ENCODE data around the gene HOXD8. TPM values are rescaled to one million over a fixed set of nuclear protein-coding genes. Genes with fewer than 3 reads are reported as not detected.

Gene HOXD8
- total and polyA plus RNA-seq, 2 donors (not counting 1 experiment from before 2014, with no cell fraction given) = not detected

- TF ChIP-seq EZH2 (IDR thresholded peaks at IDR 0.05; ENCODE audit: low read length, missing control alignments) (no peak), CTCF (conservative IDR thresholded peaks at IDR 0.05 in 1 of 2, IDR thresholded peaks at IDR 0.05 in 1 of 2; ENCODE audit: low read depth in 1 of 2, low read length in 2 of 2) (no peak)
- H3K27me3 ChIP-seq (ENCODE audit: control insufficient read depth, insufficient read depth, low read length) = peaks cover 56% of the 10 kb centered on the region
Observed at GRCh38 chr2:176166272-176166671, 36.8 kb downstream of the HOXD8 start.

GRCh38 chr2:176167398-176167797, 37.9 kb downstream of the HOXD8 start:
- Histone ChIP-seq H3K4me3 (replicated peaks in 1 of 4; ENCODE audit: control extremely low read depth in 1 of 4, insufficient read depth in 1 of 4, low read depth in 3 of 4, low read length in 4 of 4) (no peak overlapping the region), H3K36me3 (ENCODE audit: control insufficient read depth, insufficient read depth, low read length) (no peaks in the 10 kb centered on the region), H2AFZ (ENCODE audit: low read length) (no peak overlapping the region), H3K27me3 (ENCODE audit: control insufficient read depth, insufficient read depth, low read length) (peaks cover 52% of the 10 kb centered on the region), H3K9ac (ENCODE audit: insufficient read depth, low read length) (no peak overlapping the region), H3K4me1 (ENCODE audit: control insufficient read depth, extremely low read depth, insufficient read depth, low read length) (no peaks in the 10 kb centered on the region), H3K27ac (ENCODE audit: insufficient read depth, low read length) (no peak overlapping the region), H3K79me2 (ENCODE audit: control insufficient read depth, insufficient read depth, low read length) (no peaks in the 10 kb centered on the region), H4K20me1 (ENCODE audit: control insufficient read depth, extremely low read depth, insufficient read depth, low read length) (no peaks in the 10 kb centered on the region), H3K4me2 (ENCODE audit: extremely low read depth, insufficient read depth, low read length) (no peak overlapping the region), H3K9me3 (ENCODE audit: control insufficient read depth, insufficient read depth, low read depth, low read length) (no peaks in the 10 kb centered on the region)
- peak in 1 of 2 donors; percentile 60 for DNase-seq (ENCODE audit: low read depth in 2 of 2)
- TF ChIP-seq EZH2 (IDR thresholded peaks at IDR 0.05; ENCODE audit: low read length, missing control alignments) = no peak
- no peak for TF ChIP-seq CTCF (conservative IDR thresholded peaks at IDR 0.05 in 1 of 2, IDR thresholded peaks at IDR 0.05 in 1 of 2; ENCODE audit: low read depth in 1 of 2, low read length in 2 of 2)

More at GRCh38 chr2:176166272-176166671, 36.8 kb downstream of the HOXD8 start:
- H4K20me1 ChIP-seq (ENCODE audit: control insufficient read depth, extremely low read depth, insufficient read depth, low read length) = no peaks in the 10 kb centered on the region
- no peaks in the 10 kb centered on the region for H3K4me1 ChIP-seq (ENCODE audit: control insufficient read depth, extremely low read depth, insufficient read depth, low read length)
- H3K4me3 ChIP-seq (replicated peaks in 1 of 4; ENCODE audit: control extremely low read depth in 1 of 4, insufficient read depth in 1 of 4, low read depth in 3 of 4, low read length in 4 of 4) = no peak overlapping the region
- H3K9me3 ChIP-seq (ENCODE audit: control insufficient read depth, insufficient read depth, low read depth, low read length) = no peaks in the 10 kb centered on the region
- no peak overlapping the region for H2AFZ ChIP-seq (ENCODE audit: low read length)
- no peak overlapping the region for H3K9ac ChIP-seq (ENCODE audit: insufficient read depth, low read length)
- H3K27ac ChIP-seq (ENCODE audit: insufficient read depth, low read length) = no peak overlapping the region
- no peaks in the 10 kb centered on the region for H3K36me3 ChIP-seq (ENCODE audit: control insufficient read depth, insufficient read depth, low read length)
- DNase-seq (ENCODE audit: low read depth in 2 of 2) = peak in 1 of 2 donors; percentile 52
- no peaks in the 10 kb centered on the region for H3K79me2 ChIP-seq (ENCODE audit: control insufficient read depth, insufficient read depth, low read length)
- H3K4me2 ChIP-seq (ENCODE audit: extremely low read depth, insufficient read depth, low read length) = no peak overlapping the region

GRCh38 chr2:176169181-176169580, 39.7 kb downstream of the HOXD8 start:
- H3K27me3 ChIP-seq (ENCODE audit: control insufficient read depth, insufficient read depth, low read length) = peaks cover 47% of the 10 kb centered on the region
- no peak overlapping the region for H3K27ac ChIP-seq (ENCODE audit: insufficient read depth, low read length)
- no peak for DNase-seq (ENCODE audit: low read depth in 2 of 2)
- H3K4me2 ChIP-seq (ENCODE audit: extremely low read depth, insufficient read depth, low read length) = no peak overlapping the region
- no peak for TF ChIP-seq EZH2 (IDR thresholded peaks at IDR 0.05; ENCODE audit: low read length, missing control alignments)
- no peak for TF ChIP-seq CTCF (conservative IDR thresholded peaks at IDR 0.05 in 1 of 2, IDR thresholded peaks at IDR 0.05 in 1 of 2; ENCODE audit: low read depth in 1 of 2, low read length in 2 of 2)
- no peaks in the 10 kb centered on the region for H4K20me1 ChIP-seq (ENCODE audit: control insufficient read depth, extremely low read depth, insufficient read depth, low read length)
- no peak overlapping the region for H3K4me3 ChIP-seq (replicated peaks in 1 of 4; ENCODE audit: control extremely low read depth in 1 of 4, insufficient read depth in 1 of 4, low read depth in 3 of 4, low read length in 4 of 4)
- no peak overlapping the region for H3K9ac ChIP-seq (ENCODE audit: insufficient read depth, low read length)
- H3K4me1 ChIP-seq (ENCODE audit: control insufficient read depth, extremely low read depth, insufficient read depth, low read length) = no peaks in the 10 kb centered on the region
- no peaks in the 10 kb centered on the region for H3K9me3 ChIP-seq (ENCODE audit: control insufficient read depth, insufficient read depth, low read depth, low read length)
- H2AFZ ChIP-seq (ENCODE audit: low read length) = no peak overlapping the region
- no peaks in the 10 kb centered on the region for H3K36me3 ChIP-seq (ENCODE audit: control insufficient read depth, insufficient read depth, low read length)
- H3K79me2 ChIP-seq (ENCODE audit: control insufficient read depth, insufficient read depth, low read length) = no peaks in the 10 kb centered on the region
